ENCODE data around the gene MLLT3. TPM values are rescaled to one million over a fixed set of nuclear protein-coding genes. Genes with fewer than 3 reads are reported as not detected.

The MLLT3 gene
- total and polyA plus RNA-seq, 2 of the 13 experiments (the other 11 are each of a cell fraction or from before 2014, with no cell fraction given): 12.3 to 12.6 TPM

DNA sequence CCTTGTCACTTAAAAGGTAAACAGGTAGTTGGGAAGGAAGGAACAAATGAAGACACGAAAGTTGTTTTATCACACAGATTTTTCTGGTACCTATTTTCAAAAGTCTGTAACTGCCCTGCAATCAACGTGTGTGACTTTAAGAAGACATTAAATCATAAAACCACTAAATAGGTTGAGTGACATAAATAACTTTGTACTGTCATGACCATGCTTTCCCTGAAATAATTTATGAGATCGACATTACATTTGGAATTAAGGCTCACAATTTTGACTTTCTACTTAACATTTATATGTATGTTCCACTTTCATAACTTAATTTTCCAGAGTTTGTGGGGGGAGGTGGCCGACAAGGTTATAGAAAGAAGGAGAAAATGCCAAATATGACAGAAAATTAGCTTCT, 181.1 kb downstream of the MLLT3 start (continued):
- TF ChIP-seq PLSCR1 (CRISPR knock-in tag; IDR thresholded peaks at IDR 0.05; ENCODE audit: borderline replicate concordance): no peak
- TF ChIP-seq, protein P1, sequence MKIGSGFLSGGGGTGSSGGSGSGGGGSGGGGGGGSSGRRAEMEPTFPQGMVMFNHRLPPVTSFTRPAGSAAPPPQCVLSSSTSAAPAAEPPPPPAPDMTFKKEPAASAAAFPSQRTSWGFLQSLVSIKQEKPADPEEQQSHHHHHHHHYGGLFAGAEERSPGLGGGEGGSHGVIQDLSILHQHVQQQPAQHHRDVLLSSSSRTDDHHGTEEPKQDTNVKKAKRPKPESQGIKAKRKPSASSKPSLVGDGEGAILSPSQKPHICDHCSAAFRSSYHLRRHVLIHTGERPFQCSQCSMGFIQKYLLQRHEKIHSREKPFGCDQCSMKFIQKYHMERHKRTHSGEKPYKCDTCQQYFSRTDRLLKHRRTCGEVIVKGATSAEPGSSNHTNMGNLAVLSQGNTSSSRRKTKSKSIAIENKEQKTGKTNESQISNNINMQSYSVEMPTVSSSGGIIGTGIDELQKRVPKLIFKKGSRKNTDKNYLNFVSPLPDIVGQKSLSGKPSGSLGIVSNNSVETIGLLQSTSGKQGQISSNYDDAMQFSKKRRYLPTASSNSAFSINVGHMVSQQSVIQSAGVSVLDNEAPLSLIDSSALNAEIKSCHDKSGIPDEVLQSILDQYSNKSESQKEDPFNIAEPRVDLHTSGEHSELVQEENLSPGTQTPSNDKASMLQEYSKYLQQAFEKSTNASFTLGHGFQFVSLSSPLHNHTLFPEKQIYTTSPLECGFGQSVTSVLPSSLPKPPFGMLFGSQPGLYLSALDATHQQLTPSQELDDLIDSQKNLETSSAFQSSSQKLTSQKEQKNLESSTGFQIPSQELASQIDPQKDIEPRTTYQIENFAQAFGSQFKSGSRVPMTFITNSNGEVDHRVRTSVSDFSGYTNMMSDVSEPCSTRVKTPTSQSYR (CRISPR knock-in tag; IDR thresholded peaks at IDR 0.05; ENCODE audit: borderline replicate concordance): no peak
- TF ChIP-seq SATB2 (CRISPR knock-in tag; IDR thresholded peaks at IDR 0.05): no peak
- TF ChIP-seq, protein P2, sequence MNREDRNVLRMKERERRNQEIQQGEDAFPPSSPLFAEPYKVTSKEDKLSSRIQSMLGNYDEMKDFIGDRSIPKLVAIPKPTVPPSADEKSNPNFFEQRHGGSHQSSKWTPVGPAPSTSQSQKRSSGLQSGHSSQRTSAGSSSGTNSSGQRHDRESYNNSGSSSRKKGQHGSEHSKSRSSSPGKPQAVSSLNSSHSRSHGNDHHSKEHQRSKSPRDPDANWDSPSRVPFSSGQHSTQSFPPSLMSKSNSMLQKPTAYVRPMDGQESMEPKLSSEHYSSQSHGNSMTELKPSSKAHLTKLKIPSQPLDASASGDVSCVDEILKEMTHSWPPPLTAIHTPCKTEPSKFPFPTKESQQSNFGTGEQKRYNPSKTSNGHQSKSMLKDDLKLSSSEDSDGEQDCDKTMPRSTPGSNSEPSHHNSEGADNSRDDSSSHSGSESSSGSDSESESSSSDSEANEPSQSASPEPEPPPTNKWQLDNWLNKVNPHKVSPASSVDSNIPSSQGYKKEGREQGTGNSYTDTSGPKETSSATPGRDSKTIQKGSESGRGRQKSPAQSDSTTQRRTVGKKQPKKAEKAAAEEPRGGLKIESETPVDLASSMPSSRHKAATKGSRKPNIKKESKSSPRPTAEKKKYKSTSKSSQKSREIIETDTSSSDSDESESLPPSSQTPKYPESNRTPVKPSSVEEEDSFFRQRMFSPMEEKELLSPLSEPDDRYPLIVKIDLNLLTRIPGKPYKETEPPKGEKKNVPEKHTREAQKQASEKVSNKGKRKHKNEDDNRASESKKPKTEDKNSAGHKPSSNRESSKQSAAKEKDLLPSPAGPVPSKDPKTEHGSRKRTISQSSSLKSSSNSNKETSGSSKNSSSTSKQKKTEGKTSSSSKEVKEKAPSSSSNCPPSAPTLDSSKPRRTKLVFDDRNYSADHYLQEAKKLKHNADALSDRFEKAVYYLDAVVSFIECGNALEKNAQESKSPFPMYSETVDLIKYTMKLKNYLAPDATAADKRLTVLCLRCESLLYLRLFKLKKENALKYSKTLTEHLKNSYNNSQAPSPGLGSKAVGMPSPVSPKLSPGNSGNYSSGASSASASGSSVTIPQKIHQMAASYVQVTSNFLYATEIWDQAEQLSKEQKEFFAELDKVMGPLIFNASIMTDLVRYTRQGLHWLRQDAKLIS (CRISPR knock-in tag; IDR thresholded peaks at IDR 0.05): no peak
- TF ChIP-seq FIP1L1 (IDR thresholded peaks at IDR 0.05; ENCODE audit: borderline replicate concordance, insufficient read depth, low read depth, low read length): no peak

Data from HepG2 (cell line).